ENCODE data around the gene CPSF4. TPM values are rescaled to one million over a fixed set of nuclear protein-coding genes. Genes with fewer than 3 reads are reported as not detected.

CPSF4 gene
- 75.3 and 84.4 TPM in 2 replicates for total RNA-seq (2014; rRNA removed; shearing (Covaris generic))
- total RNA-seq (2022): 88.6 and 91.9 TPM in 2 replicates
- percentile 71 among the genes with signal in this experiment for Bru-seq, nascent RNA
- percentile 82 among the genes with signal in this experiment for BruChase-seq, experiment 1, labeled RNA remaining after a 6-hour chase
- percentile 83 among the genes with signal in this experiment for BruChase-seq, experiment 2, labeled RNA remaining after a 2-hour chase
- long read RNA-seq, transcript CPSF4-204 (8 exons, 1,738 nt): minor isoform, 52 of 171 reads
- long read RNA-seq, transcript CPSF4-201 (8 exons, 1,691 nt): major isoform, 75 of 171 reads
- long read RNA-seq, partial matches to known transcripts: 6 of 171 reads
- long read RNA-seq, other reads (novel, unspliced or antisense): 34 of 171 reads

- POLR2A ChIA-PET: interaction anchor here (0.6 to 1.3 kb wide), 5 partner anchors 30 to 1267 kb away, joined by 3 to 11 read pairs (median 3); partner anchors contain the start of genes BUD31, PDAP1, POP7 and ZKSCAN5
Measured at GRCh38 chr7:99438573-99439480, at the start of gene CPSF4, which contains the start of gene PTCD1. Gene CPSF4 (plus strand): TSS chr7:99438943. CDS start chr7:99439083, 140 bp downstream. Gene PTCD1 (minus strand): TSS chr7:99438798. CDS start chr7:99435242, 3,556 bp downstream.

GRCh38 chr7:99389772-99390171 lies 49.0 kb upstream of the CPSF4 start:
- Histone ChIP-seq H3K79me2 (ENCODE audit: insufficient read depth, low read depth, low read length) (no peaks in the 10 kb centered on the region), H3K9me3 (ENCODE audit: low read length) (no peaks in the 10 kb centered on the region), H3K4me2 (ENCODE audit: low read length) (no peak overlapping the region), H4K20me1 (ENCODE audit: insufficient read depth, low read length) (peaks cover 3% of the 10 kb centered on the region; the same call in 1 of the 2 replicates), H3K4me1 (ENCODE audit: insufficient read depth, low read length, poor library complexity, severe bottlenecking) (peaks cover 15% of the 10 kb centered on the region), H2AFZ (ENCODE audit: low read length) (no peak overlapping the region), H3K36me3 (ENCODE audit: insufficient read depth, low read length) (peaks cover 88% of the 10 kb centered on the region), H3K9me2 (ENCODE audit: insufficient read depth, low read length) (no peaks in the 10 kb centered on the region), H3K4me3 (ENCODE audit: low read depth, low read length, poor library complexity, severe bottlenecking) (no peak overlapping the region), H3K27ac (ENCODE audit: low read depth, low read length, poor library complexity, severe bottlenecking) (no peak overlapping the region)
- DNase-seq (ENCODE audit: low spot score): no peak
- intact Hi-C loops (cut with micrococcal nuclease; ENCODE audit: unreplicated experiment): no loop called here
- TF ChIP-seq CTCF (conservative IDR thresholded peaks at IDR 0.05; ENCODE audit: low read length) (no peak), EZH2phosphoT487 (IDR thresholded peaks at IDR 0.05; ENCODE audit: borderline replicate concordance, low read depth, low read length) (no peak)
- ChIA-PET POLR2A (no interaction called here), CTCF (ENCODE audit: unreplicated experiment) (interaction anchor here (0.7 kb wide), 1 partner anchor 181 kb away, joined by 3 read pairs; no protein-coding TSS in a partner anchor)
- BruUV-seq (replicated peaks): no TSS peak

More at GRCh38 chr7:99438573-99439480, at the start of gene CPSF4, which contains the start of gene PTCD1:
- H3K4me1 ChIP-seq (ENCODE audit: insufficient read depth, low read length, poor library complexity, severe bottlenecking): peaks cover 18% of the 10 kb centered on the region
- no peak for TF ChIP-seq CTCF (conservative IDR thresholded peaks at IDR 0.05; ENCODE audit: low read length)
- TF ChIP-seq EZH2phosphoT487 (IDR thresholded peaks at IDR 0.05; ENCODE audit: borderline replicate concordance, low read depth, low read length): no peak
- CTCF ChIA-PET (ENCODE audit: unreplicated experiment): interaction anchor here (0.5 kb wide), 1 partner anchor 1539 kb away, joined by 4 read pairs; no protein-coding TSS in a partner anchor
- no peaks in the 10 kb centered on the region for H3K9me2 ChIP-seq (ENCODE audit: insufficient read depth, low read length)
- intact Hi-C loops (cut with micrococcal nuclease; ENCODE audit: unreplicated experiment): loop anchor here (1.0 to 2.0 kb wide), 2 partner anchors 28 to 31 kb away; partner anchors contain the start of genes ATP5MF, BUD31 and PDAP1
- H2AFZ ChIP-seq (ENCODE audit: low read length): peak within 1 kb of the TSS; percentile 77
- peak within 1 kb of the TSS; percentile 93 for H3K4me2 ChIP-seq (ENCODE audit: low read length)
- peak within 1 kb of the TSS; percentile 46 for H3K27ac ChIP-seq (ENCODE audit: low read depth, low read length, poor library complexity, severe bottlenecking)
- H3K9me3 ChIP-seq (ENCODE audit: low read length): no peaks in the 10 kb centered on the region
- peak; percentile 95 for DNase-seq (ENCODE audit: low spot score)
- H4K20me1 ChIP-seq (ENCODE audit: insufficient read depth, low read length): peaks cover 11% of the 10 kb centered on the region
- H3K4me3 ChIP-seq (ENCODE audit: low read depth, low read length, poor library complexity, severe bottlenecking): peak within 1 kb of the TSS; percentile 86
- peaks cover 30% of the 10 kb centered on the region for H3K36me3 ChIP-seq (ENCODE audit: insufficient read depth, low read length)
- H3K79me2 ChIP-seq (ENCODE audit: insufficient read depth, low read depth, low read length): peaks cover 37% of the 10 kb centered on the region
- no TSS peak for BruUV-seq (replicated peaks)
